Measurements from ENCODE around the gene FRMD5.

GRCh38 chr15:43927203-43927602 is 267.9 kb downstream of the FRMD5 start:
- TF ChIP-seq CTCF (IDR thresholded peaks at IDR 0.05) (no peak), POLR2A (IDR thresholded peaks at IDR 0.05) (no peak)
